K562 (cell line): ENCODE results near the gene AQP2.

Experiments used
- BACH1 ChIP-seq: fragments of 200-800 bp; sonication (Bioruptor generic); IDR thresholded peaks from 2 replicates; pipeline ENCODE4 v1.6.1; 2016; ENCODE audit warnings: missing genetic modification characterization, missing compliant biosample characterization
- CBX2 ChIP-seq: fragments of 200-600 bp; sonication (generic); IDR thresholded peaks from one replicate; pipeline ENCODE4 v1.6.1; 2012; ENCODE audit warnings: mild to moderate bottlenecking, low read length, inconsistent platforms; ENCODE audit not compliant: insufficient read depth, poor library complexity, severe bottlenecking
- EZH2 ChIP-seq: IDR thresholded peaks from 2 replicates; pipeline ENCODE4 v1.6.1; 2012; ENCODE audit warnings: low read depth, mild to moderate bottlenecking, inconsistent platforms, low read length, borderline replicate concordance
- MCM5 ChIP-seq: fragments of 450-650 bp; IDR thresholded peaks from 2 replicates; pipeline ENCODE4 v1.6.1; 2016; ENCODE audit warnings: low read depth
- POLR2A ChIP-seq: fragments of 450-650 bp; conservative IDR thresholded peaks from 2 replicates; pipeline ENCODE4 v1.6.1; 2016
- RCOR1 ChIP-seq, 2 experiments: IDR thresholded peaks; 2 replicates each; pipeline ENCODE4 v1.6.1; 2012; ENCODE audit warnings: low read depth in 2 of 2, low read length in 2 of 2, borderline replicate concordance in 1 of 2, improper control_type of control experiment in 1 of 2
- RNF2 ChIP-seq: sonication (generic); IDR thresholded peaks from 2 replicates; pipeline ENCODE4 v1.6.1; 2016
- ZNF347 ChIP-seq: fragments of 450-650 bp; formaldehyde crosslinking; IDR thresholded peaks from 2 replicates; pipeline ENCODE4 v1.4.0; 2020; ENCODE audit warnings: low read depth, mild to moderate bottlenecking, moderate library complexity
- TF ChIP-seq, protein P1 (sequence below): fragments of 250-450 bp; sonication (Bioruptor Pico); IDR thresholded peaks from 2 replicates; pipeline ENCODE4 v1.5.0; 2020; ENCODE audit warnings: mild to moderate bottlenecking
- TF ChIP-seq, protein P2 (sequence below): sonication (generic); formaldehyde crosslinking; IDR thresholded peaks from 2 replicates; pipeline ENCODE4 v1.8.1; 2022; ENCODE audit warnings: missing genetic modification reagents
- TF ChIP-seq, protein P3 (sequence below), 3 experiments: IDR thresholded peaks in 2 of 3; conservative IDR thresholded peaks in 1 of 3; 2 replicates each; pipeline ENCODE4 v1.5.1; 2011 to 2012; ENCODE audit warnings: low read length in 3 of 3, mild to moderate bottlenecking in 3 of 3, control low read depth in 2 of 3, improper control_type of control experiment in 1 of 3, inconsistent platforms in 1 of 3, low read depth in 1 of 3, mixed read lengths in 1 of 3, moderate library complexity in 1 of 3; ENCODE audit not compliant: insufficient read depth in 2 of 3

DNA sequence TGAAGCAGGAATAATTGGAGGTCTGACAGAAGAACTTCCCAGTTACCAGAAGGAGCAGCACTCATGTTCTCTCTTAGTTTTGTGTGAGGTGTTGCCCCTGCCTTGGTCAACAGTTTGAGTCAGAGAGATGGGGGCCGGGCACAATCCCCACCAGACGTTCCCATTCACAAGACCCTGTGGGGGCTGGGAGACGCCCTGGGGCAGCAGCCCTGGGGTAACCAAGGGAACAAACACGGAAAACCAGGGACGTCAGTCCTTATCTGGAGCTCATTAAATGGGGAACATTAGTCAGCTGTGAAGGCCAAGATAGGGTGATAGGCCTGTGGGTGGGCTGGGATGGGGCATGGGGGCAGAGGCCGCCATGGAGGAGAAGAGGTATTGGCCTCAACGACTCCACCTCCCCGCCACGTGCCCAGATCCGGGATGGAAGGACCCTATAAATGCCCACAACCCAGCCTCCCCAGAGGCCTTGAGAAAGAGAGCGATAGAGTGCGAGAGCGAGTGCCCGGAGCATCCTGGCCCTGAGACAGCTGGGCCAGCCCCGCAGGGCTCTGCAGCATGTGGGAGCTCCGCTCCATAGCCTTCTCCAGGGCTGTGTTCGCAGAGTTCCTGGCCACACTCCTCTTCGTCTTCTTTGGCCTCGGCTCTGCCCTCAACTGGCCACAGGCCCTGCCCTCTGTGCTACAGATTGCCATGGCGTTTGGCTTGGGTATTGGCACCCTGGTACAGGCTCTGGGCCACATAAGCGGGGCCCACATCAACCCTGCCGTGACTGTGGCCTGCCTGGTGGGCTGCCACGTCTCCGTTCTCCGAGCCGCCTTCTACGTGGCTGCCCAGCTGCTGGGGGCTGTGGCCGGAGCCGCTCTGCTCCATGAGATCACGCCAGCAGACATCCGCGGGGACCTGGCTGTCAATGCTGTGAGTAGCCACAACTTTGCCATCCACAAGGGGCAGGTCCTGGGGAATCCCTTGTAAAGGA is at the start of gene AQP2:
- TF ChIP-seq RNF2, result no peak
- no peak for TF ChIP-seq POLR2A
- TF ChIP-seq RCOR1 (IDR thresholded peaks at IDR 0.05; ENCODE audit: borderline replicate concordance in 1 of 2, low read depth in 2 of 2, low read length in 2 of 2), result no peak
- TF ChIP-seq, protein P1, sequence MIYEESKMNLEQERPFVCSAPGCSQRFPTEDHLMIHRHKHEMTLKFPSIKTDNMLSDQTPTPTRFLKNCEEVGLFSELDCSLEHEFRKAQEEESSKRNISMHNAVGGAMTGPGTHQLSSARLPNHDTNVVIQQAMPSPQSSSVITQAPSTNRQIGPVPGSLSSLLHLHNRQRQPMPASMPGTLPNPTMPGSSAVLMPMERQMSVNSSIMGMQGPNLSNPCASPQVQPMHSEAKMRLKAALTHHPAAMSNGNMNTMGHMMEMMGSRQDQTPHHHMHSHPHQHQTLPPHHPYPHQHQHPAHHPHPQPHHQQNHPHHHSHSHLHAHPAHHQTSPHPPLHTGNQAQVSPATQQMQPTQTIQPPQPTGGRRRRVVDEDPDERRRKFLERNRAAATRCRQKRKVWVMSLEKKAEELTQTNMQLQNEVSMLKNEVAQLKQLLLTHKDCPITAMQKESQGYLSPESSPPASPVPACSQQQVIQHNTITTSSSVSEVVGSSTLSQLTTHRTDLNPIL (CRISPR knock-in tag), result no peak
- TF ChIP-seq, protein P2, sequence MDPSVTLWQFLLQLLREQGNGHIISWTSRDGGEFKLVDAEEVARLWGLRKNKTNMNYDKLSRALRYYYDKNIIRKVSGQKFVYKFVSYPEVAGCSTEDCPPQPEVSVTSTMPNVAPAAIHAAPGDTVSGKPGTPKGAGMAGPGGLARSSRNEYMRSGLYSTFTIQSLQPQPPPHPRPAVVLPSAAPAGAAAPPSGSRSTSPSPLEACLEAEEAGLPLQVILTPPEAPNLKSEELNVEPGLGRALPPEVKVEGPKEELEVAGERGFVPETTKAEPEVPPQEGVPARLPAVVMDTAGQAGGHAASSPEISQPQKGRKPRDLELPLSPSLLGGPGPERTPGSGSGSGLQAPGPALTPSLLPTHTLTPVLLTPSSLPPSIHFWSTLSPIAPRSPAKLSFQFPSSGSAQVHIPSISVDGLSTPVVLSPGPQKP, result no peak
- TF ChIP-seq ZNF347 (CRISPR knock-in tag), result no peak
- TF ChIP-seq CBX2, result no peak
- no peak for TF ChIP-seq BACH1 (tag)
- TF ChIP-seq MCM5, result no peak
- no peak for TF ChIP-seq EZH2
- TF ChIP-seq, protein P3, sequence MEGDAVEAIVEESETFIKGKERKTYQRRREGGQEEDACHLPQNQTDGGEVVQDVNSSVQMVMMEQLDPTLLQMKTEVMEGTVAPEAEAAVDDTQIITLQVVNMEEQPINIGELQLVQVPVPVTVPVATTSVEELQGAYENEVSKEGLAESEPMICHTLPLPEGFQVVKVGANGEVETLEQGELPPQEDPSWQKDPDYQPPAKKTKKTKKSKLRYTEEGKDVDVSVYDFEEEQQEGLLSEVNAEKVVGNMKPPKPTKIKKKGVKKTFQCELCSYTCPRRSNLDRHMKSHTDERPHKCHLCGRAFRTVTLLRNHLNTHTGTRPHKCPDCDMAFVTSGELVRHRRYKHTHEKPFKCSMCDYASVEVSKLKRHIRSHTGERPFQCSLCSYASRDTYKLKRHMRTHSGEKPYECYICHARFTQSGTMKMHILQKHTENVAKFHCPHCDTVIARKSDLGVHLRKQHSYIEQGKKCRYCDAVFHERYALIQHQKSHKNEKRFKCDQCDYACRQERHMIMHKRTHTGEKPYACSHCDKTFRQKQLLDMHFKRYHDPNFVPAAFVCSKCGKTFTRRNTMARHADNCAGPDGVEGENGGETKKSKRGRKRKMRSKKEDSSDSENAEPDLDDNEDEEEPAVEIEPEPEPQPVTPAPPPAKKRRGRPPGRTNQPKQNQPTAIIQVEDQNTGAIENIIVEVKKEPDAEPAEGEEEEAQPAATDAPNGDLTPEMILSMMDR (IDR thresholded peaks at IDR 0.05 in 2 of 3, conservative IDR thresholded peaks at IDR 0.05 in 1 of 3; ENCODE audit: insufficient read depth in 2 of 3, low read depth in 1 of 3, low read length in 3 of 3), result no peak
